Right lobe of liver (tissue), 4 donors: ENCODE results near the gene HS6ST2.

Experiments
- POLR2A ChIP-seq: fragments of 450-650 bp; IDR thresholded peaks from one replicate; pipeline ENCODE4 v1.6.1; 2017; ENCODE audit warnings: antibody characterized with exemption, mild to moderate bottlenecking
- TF ChIP-seq, protein P1 (sequence below), 4 donors: fragments of 200-600 bp in 3 of 4; fragments of 450-650 bp in 1 of 4; IDR thresholded peaks; one replicate each; pipeline versions ENCODE4 v1.5.1 to v1.8.0; 2016 to 2022; ENCODE audit warnings: antibody characterized with exemption in 4 of 4, mild to moderate bottlenecking in 2 of 4
- donor health status: DM: no; HTN: no; CAD: no.
- donor health status: DM: no; HTN: no; CAD: no.
- donor health status: DM: no; HTN: yes; CAD: no.

DNA sequence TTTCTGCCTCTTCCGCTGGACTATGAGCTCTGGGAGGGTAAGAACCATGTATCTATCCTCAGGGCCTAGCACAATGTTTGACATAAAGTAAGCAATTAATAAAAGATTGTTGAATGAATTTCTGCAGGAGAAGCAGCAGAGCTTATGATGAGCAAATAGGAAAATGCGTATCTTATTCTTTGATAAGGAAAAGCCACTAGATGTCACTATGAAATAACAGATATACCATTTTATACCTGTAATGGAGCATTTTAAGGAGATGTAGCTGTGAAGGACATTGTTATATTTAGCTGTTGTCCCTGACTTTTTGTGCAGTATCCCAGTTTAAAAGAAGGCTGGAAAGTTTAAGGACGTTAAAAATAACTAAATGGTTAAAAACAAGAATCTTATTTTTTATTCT, 322.3 kb downstream of the HS6ST2 start:
- TF ChIP-seq, protein P1, sequence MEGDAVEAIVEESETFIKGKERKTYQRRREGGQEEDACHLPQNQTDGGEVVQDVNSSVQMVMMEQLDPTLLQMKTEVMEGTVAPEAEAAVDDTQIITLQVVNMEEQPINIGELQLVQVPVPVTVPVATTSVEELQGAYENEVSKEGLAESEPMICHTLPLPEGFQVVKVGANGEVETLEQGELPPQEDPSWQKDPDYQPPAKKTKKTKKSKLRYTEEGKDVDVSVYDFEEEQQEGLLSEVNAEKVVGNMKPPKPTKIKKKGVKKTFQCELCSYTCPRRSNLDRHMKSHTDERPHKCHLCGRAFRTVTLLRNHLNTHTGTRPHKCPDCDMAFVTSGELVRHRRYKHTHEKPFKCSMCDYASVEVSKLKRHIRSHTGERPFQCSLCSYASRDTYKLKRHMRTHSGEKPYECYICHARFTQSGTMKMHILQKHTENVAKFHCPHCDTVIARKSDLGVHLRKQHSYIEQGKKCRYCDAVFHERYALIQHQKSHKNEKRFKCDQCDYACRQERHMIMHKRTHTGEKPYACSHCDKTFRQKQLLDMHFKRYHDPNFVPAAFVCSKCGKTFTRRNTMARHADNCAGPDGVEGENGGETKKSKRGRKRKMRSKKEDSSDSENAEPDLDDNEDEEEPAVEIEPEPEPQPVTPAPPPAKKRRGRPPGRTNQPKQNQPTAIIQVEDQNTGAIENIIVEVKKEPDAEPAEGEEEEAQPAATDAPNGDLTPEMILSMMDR (IDR thresholded peaks at IDR 0.05) = peak in 3 of 4 donors; percentile 9 to 27 (median 15)
- no peak for TF ChIP-seq POLR2A
